ENCODE data around the gene PPP2R3A.
A peak's percentile ranks its signal among the peaks of the same experiment; 100 is the strongest.

PPP2R3A gene

GRCh38 chr3:135965506-135966270 is at the start of gene PPP2R3A:
Gene PPP2R3A (plus strand): TSS chr3:135965728. CDS start chr3:136001499, 35,771 bp downstream.
- Histone ChIP-seq H3K27ac (no peak within 1 kb of the TSS), H3K4me3 (ENCODE audit: low read depth in 1 of 2, low read length in 1 of 2) (peak within 1 kb of the TSS; percentile 43 to 57), H3K9me3 (no peaks in the 10 kb centered on the region), H3K36me3 (no peaks in the 10 kb centered on the region), H3K27me3 (peaks cover 73% of the 10 kb centered on the region), H3K4me1 (ENCODE audit: control insufficient read depth in 1 of 2, insufficient read depth in 1 of 2, low read depth in 1 of 2, low read length in 1 of 2) (peaks cover 7 to 13% of the 10 kb centered on the region in 2 experiments)
- no peak for TF ChIP-seq CTCF (IDR thresholded peaks at IDR 0.05)

- H3K27ac ChIP-seq = no peak overlapping the region
- H3K9me3 ChIP-seq = no peaks in the 10 kb centered on the region
- TF ChIP-seq CTCF (IDR thresholded peaks at IDR 0.05) = no peak
- H3K4me1 ChIP-seq (ENCODE audit: control insufficient read depth in 1 of 2, insufficient read depth in 1 of 2, low read depth in 1 of 2, low read length in 1 of 2) = no peaks in the 10 kb centered on the region
- no peaks in the 10 kb centered on the region for H3K36me3 ChIP-seq
- no peak overlapping the region for H3K4me3 ChIP-seq (ENCODE audit: low read depth in 1 of 2, low read length in 1 of 2)
- peaks cover 10% of the 10 kb centered on the region for H3K27me3 ChIP-seq
These were observed 49.2 kb upstream of the PPP2R3A start for GRCh38 chr3:135916310-135916709.

GRCh38 chr3:135917076-135917475 is 48.5 kb upstream of the PPP2R3A start:
- H3K27me3 ChIP-seq = peaks cover 10% of the 10 kb centered on the region
- TF ChIP-seq CTCF (IDR thresholded peaks at IDR 0.05) = no peak
- H3K4me1 ChIP-seq (ENCODE audit: control insufficient read depth in 1 of 2, insufficient read depth in 1 of 2, low read depth in 1 of 2, low read length in 1 of 2) = no peaks in the 10 kb centered on the region
- H3K4me3 ChIP-seq (ENCODE audit: low read depth in 1 of 2, low read length in 1 of 2) = no peak overlapping the region
- H3K9me3 ChIP-seq = no peaks in the 10 kb centered on the region
- H3K36me3 ChIP-seq = no peaks in the 10 kb centered on the region
- no peak overlapping the region for H3K27ac ChIP-seq

GRCh38 chr3:135917927-135918597 is 47.5 kb upstream of the PPP2R3A start:
- no peak for TF ChIP-seq CTCF (IDR thresholded peaks at IDR 0.05)
- Histone ChIP-seq H3K9me3 (no peaks in the 10 kb centered on the region), H3K36me3 (no peaks in the 10 kb centered on the region), H3K4me1 (ENCODE audit: control insufficient read depth in 1 of 2, insufficient read depth in 1 of 2, low read depth in 1 of 2, low read length in 1 of 2) (no peaks in the 10 kb centered on the region), H3K4me3 (ENCODE audit: low read depth in 1 of 2, low read length in 1 of 2) (no peak overlapping the region), H3K27me3 (peaks cover 10% of the 10 kb centered on the region), H3K27ac (no peak overlapping the region)

- no peak for TF ChIP-seq CTCF (IDR thresholded peaks at IDR 0.05)
- Histone ChIP-seq H3K27me3 (peaks cover 10% of the 10 kb centered on the region), H3K36me3 (no peaks in the 10 kb centered on the region), H3K4me1 (ENCODE audit: control insufficient read depth in 1 of 2, insufficient read depth in 1 of 2, low read depth in 1 of 2, low read length in 1 of 2) (no peaks in the 10 kb centered on the region), H3K4me3 (ENCODE audit: low read depth in 1 of 2, low read length in 1 of 2) (no peak overlapping the region), H3K27ac (no peak overlapping the region), H3K9me3 (no peaks in the 10 kb centered on the region)
These were observed 46.9 kb upstream of the PPP2R3A start for GRCh38 chr3:135918600-135918999.
